Vagina (tissue), 2 donors: ENCODE results near the gene PLCG1. TPM values are rescaled to one million over a fixed set of nuclear protein-coding genes. Genes with fewer than 3 reads are reported as not detected.

Source experiments
- DNase-seq, 2 donors: peaks; one replicate each; pipeline ENCODE4 v3.0.0-alpha.2; 2017; ENCODE audit errors: extremely low spot score in 2 of 2
- H3K27ac ChIP-seq: fragments of 200-600 bp; sonication (generic); one replicate; pipeline ENCODE4 v1.5.1; 2019
- H3K27me3 ChIP-seq: fragments of 200-600 bp; sonication (generic); one replicate; pipeline ENCODE4 v1.5.1; 2019
- H3K36me3 ChIP-seq, 2 donors: fragments of 200-600 bp; sonication (generic); one replicate each; pipeline ENCODE4 v1.5.1; 2017 to 2019
- H3K4me1 ChIP-seq: fragments of 200-600 bp; sonication (generic); one replicate; pipeline ENCODE4 v1.5.1; 2019
- H3K4me3 ChIP-seq, 2 donors: fragments of 200-600 bp; sonication (generic); 1 replicate in 1 of 2; 2 replicates in 1 of 2; pipeline ENCODE4 v1.5.1; 2016 to 2019
- H3K9me3 ChIP-seq: fragments of 200-600 bp; sonication (generic); one replicate; pipeline ENCODE4 v1.5.1; 2019
- POLR2A ChIP-seq, 2 donors: fragments of 450-650 bp; IDR thresholded peaks; one replicate each; pipeline ENCODE4 v1.6.1; 2017; ENCODE audit warnings: antibody characterized with exemption in 2 of 2, mild to moderate bottlenecking in 2 of 2, moderate library complexity in 2 of 2
- POLR2AphosphoS5 ChIP-seq, 2 donors: sonication (generic); formaldehyde crosslinking; IDR thresholded peaks; one replicate each; pipeline ENCODE4 v1.9.0; 2017; ENCODE audit warnings: antibody characterized with exemption in 2 of 2, mild to moderate bottlenecking in 2 of 2, low read depth in 1 of 2; ENCODE audit not compliant: insufficient read depth in 1 of 2
- intact Hi-C: fragments of 100-400 bp; cut with DNase I; formaldehyde crosslinking; loops from one replicate; pipeline ENCODE4 v1.15.1; 2023
- total RNA-seq: library from RNA; depleted of rRNA; stranded (reverse); fragments of >200 nt; gene quantifications from one replicate; pipeline ENCODE4 v1.2.3, GENCODE V29; 2016
- TF ChIP-seq, protein P1 (sequence below), 3 experiments: fragments of 450-650 bp in 2 of 3; fragments of 200-600 bp in 1 of 3; sonication (generic) in 1 of 3; IDR thresholded peaks; one replicate each; pipeline ENCODE4 v1.5.1; 2017 to 2019; ENCODE audit warnings: antibody characterized with exemption in 3 of 3, mild to moderate bottlenecking in 2 of 3, moderate library complexity in 2 of 3

Gene PLCG1
- total RNA-seq, 1 donor from 2014 or later: 138 TPM

DNA sequence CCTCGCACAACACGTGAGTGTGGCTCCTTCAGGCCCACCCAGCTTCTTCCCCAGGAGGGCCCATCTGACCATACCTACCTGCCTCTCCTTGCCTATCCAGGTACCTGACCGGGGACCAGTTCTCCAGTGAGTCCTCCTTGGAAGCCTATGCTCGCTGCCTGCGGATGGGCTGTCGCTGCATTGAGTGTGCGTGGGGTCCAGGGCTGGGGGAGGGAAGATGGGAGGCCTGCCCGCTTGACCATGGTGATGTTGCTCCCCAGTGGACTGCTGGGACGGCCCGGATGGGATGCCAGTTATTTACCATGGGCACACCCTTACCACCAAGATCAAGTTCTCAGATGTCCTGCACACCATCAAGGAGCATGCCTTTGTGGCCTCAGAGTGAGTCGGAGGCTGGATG, 26.5 kb downstream of the PLCG1 start:
- intact Hi-C loops: no loop called here
- TF ChIP-seq, protein P1, sequence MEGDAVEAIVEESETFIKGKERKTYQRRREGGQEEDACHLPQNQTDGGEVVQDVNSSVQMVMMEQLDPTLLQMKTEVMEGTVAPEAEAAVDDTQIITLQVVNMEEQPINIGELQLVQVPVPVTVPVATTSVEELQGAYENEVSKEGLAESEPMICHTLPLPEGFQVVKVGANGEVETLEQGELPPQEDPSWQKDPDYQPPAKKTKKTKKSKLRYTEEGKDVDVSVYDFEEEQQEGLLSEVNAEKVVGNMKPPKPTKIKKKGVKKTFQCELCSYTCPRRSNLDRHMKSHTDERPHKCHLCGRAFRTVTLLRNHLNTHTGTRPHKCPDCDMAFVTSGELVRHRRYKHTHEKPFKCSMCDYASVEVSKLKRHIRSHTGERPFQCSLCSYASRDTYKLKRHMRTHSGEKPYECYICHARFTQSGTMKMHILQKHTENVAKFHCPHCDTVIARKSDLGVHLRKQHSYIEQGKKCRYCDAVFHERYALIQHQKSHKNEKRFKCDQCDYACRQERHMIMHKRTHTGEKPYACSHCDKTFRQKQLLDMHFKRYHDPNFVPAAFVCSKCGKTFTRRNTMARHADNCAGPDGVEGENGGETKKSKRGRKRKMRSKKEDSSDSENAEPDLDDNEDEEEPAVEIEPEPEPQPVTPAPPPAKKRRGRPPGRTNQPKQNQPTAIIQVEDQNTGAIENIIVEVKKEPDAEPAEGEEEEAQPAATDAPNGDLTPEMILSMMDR (IDR thresholded peaks at IDR 0.05): no peak
- TF ChIP-seq POLR2AphosphoS5 (IDR thresholded peaks at IDR 0.05; ENCODE audit: insufficient read depth in 1 of 2, low read depth in 1 of 2) (no peak), POLR2A (IDR thresholded peaks at IDR 0.05) (no peak)

DNA sequence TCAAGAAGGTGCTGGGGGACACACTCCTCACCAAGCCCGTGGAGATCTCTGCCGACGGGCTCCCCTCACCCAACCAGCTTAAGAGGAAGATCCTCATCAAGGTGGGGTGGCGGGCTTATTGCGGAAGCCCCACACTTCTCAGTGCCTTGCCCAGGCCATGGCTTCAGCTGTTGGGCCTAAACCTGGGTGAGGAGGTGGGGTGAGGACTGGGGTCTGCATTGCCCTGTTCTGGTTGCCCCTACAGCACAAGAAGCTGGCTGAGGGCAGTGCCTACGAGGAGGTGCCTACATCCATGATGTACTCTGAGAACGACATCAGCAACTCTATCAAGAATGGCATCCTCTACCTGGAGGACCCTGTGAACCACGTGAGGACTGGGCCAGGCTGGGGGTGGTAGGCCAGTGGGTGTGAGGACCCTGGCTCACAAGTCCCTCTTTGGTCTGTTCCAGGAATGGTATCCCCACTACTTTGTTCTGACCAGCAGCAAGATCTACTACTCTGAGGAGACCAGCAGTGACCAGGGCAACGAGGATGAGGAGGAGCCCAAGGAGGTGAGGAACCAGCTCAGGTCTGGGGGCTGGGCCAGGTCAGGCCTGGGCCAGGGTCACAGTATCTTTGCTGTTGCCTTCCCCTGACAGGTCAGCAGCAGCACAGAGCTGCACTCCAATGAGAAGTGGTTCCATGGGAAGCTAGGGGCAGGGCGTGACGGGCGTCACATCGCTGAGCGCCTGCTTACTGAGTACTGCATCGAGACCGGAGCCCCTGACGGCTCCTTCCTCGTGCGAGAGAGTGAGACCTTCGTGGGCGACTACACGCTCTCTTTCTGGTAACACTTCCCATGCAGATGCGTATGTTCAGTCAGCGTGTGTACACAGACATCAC, 27.9 kb downstream of the PLCG1 start:
- no peak for TF ChIP-seq POLR2AphosphoS5 (IDR thresholded peaks at IDR 0.05; ENCODE audit: insufficient read depth in 1 of 2, low read depth in 1 of 2)
- TF ChIP-seq POLR2A (IDR thresholded peaks at IDR 0.05): no peak
- Histone ChIP-seq H3K27me3 (no peaks in the 10 kb centered on the region), H3K9me3 (no peaks in the 10 kb centered on the region), H3K4me3 (no peak overlapping the region), H3K36me3 (peaks cover 0 to 85% of the 10 kb centered on the region in 2 donors), H3K27ac (no peak overlapping the region), H3K4me1 (peaks cover 8% of the 10 kb centered on the region)
- no peak for DNase-seq
- intact Hi-C loops: no loop called here

More for the DNA sequence above, 26.5 kb downstream of the PLCG1 start:
- peaks cover 0 to 81% of the 10 kb centered on the region in 2 donors for H3K36me3 ChIP-seq
- no peak overlapping the region for H3K4me3 ChIP-seq
- H3K27ac ChIP-seq: no peak overlapping the region
- H3K27me3 ChIP-seq: no peaks in the 10 kb centered on the region
- no peaks in the 10 kb centered on the region for H3K9me3 ChIP-seq
- DNase-seq: no peak
- peaks cover 22% of the 10 kb centered on the region for H3K4me1 ChIP-seq

- no peak for DNase-seq
- TF ChIP-seq POLR2AphosphoS5 (IDR thresholded peaks at IDR 0.05; ENCODE audit: insufficient read depth in 1 of 2, low read depth in 1 of 2): no peak
- TF ChIP-seq, protein P1 (IDR thresholded peaks at IDR 0.05): no peak
- no peak for TF ChIP-seq POLR2A (IDR thresholded peaks at IDR 0.05)
- Histone ChIP-seq H3K4me3 (no peak overlapping the region), H3K27ac (no peak overlapping the region), H3K27me3 (no peaks in the 10 kb centered on the region), H3K36me3 (peaks cover 0 to 88% of the 10 kb centered on the region in 2 donors), H3K4me1 (peaks cover 4% of the 10 kb centered on the region), H3K9me3 (no peaks in the 10 kb centered on the region)
- intact Hi-C loops: no loop called here
These were observed 29.1 kb downstream of the PLCG1 start for GRCh38 chr20:41166201-41167117.

DNA sequence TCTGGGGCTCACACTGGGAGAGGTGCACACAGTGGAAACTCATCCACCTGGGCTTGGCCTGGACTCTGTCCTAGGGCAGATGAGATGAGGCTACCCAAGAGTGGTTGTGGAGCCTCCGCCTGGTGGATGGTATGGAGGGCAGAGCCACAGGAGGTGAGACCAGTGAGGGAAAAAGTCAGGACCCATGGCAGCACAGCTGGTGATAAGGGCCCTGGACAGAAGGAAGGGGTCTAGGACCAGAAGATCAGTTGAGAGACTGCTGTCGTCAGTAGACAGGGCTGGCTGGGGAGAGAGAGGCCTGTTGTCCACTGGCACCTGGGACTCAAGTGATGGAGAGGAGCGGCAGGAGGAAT, 29.8 kb downstream of the PLCG1 start:
- no peak for DNase-seq
- Histone ChIP-seq H3K9me3 (no peaks in the 10 kb centered on the region), H3K4me3 (no peak overlapping the region), H3K27ac (no peak overlapping the region), H3K27me3 (no peaks in the 10 kb centered on the region), H3K4me1 (peaks cover 6% of the 10 kb centered on the region), H3K36me3 (peaks cover 0 to 89% of the 10 kb centered on the region in 2 donors)
- intact Hi-C loops: no loop called here
- TF ChIP-seq, protein P1 (IDR thresholded peaks at IDR 0.05): no peak
- TF ChIP-seq POLR2AphosphoS5 (IDR thresholded peaks at IDR 0.05; ENCODE audit: insufficient read depth in 1 of 2, low read depth in 1 of 2) (no peak), POLR2A (IDR thresholded peaks at IDR 0.05) (no peak)

DNA sequence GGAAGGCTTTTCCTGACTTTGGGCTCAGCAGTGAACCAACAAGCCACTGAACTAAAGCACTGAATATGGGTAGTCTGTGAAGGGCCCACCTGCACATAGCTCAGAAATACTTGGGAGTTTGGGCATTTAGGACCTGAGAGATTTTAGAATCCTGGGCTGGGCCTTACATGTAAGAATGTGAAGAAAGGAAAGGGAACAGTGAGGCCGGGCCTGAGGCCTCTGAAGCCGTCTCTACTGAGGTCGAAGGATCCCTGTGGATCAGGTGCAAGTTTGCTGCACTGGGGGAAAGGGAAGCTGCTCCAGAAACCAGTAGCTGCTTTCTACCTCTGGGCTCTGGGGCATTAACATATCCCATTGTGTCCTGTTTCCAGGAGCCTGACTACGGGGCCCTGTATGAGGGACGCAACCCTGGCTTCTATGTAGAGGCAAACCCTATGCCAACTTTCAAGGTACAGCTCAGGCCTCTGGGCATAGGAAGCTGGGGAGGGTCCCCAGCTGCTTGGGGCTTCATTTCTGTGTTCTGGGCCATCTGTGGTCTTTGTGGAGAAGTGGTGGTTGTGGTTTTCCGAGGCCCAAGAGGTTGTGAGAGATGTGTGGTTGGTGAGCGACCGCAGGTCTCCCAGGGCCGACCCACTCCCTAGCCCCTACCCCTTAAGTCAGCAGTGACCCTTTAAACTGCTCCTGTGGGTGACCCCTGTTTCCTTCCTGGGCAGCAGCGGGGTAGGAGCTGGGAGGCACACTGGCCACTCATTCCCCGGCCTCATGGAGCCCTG, 30.3 kb downstream of the PLCG1 start:
- Histone ChIP-seq H3K4me1 (peaks cover 12% of the 10 kb centered on the region), H3K9me3 (no peaks in the 10 kb centered on the region), H3K36me3 (peaks cover 0 to 90% of the 10 kb centered on the region in 2 donors), H3K27me3 (no peaks in the 10 kb centered on the region), H3K27ac (no peak overlapping the region), H3K4me3 (no peak overlapping the region)
- TF ChIP-seq, protein P1 (IDR thresholded peaks at IDR 0.05): no peak
- TF ChIP-seq POLR2AphosphoS5 (IDR thresholded peaks at IDR 0.05; ENCODE audit: insufficient read depth in 1 of 2, low read depth in 1 of 2) (no peak), POLR2A (IDR thresholded peaks at IDR 0.05) (no peak)
- DNase-seq: no peak
- intact Hi-C loops: no loop called here
